Liver (tissue), 9 donors: ENCODE measurements around the gene NSDHL. TPM values are rescaled to one million over a fixed set of nuclear protein-coding genes. Genes with fewer than 3 reads are reported as not detected.

ENCODE experiments used
- DNase-seq: peaks from one replicate; pipeline ENCODE4 v3.0.0-alpha.2; 2017; ENCODE audit warnings: low spot score
- H3K27ac ChIP-seq, 2 donors: one replicate each; pipeline ENCODE4 v1.7.0; 2013; ENCODE audit warnings: inconsistent platforms in 2 of 2, low read length in 2 of 2, control low read depth in 1 of 2, low read depth in 1 of 2, mild to moderate bottlenecking in 1 of 2
- H3K27me3 ChIP-seq, 4 donors: one replicate each; pipeline versions ENCODE4 v1.6.1 to v1.7.0; 2013; ENCODE audit warnings: low read length in 3 of 4, inconsistent platforms in 1 of 4, mild to moderate bottlenecking in 1 of 4, moderate library complexity in 1 of 4; ENCODE audit not compliant: control insufficient read depth in 4 of 4, insufficient read depth in 4 of 4
- H3K36me3 ChIP-seq, 4 donors: one replicate each; pipeline versions ENCODE4 v1.6.1 to v1.7.0; 2013; ENCODE audit warnings: low read length in 3 of 4, mild to moderate bottlenecking in 3 of 4, low read depth in 1 of 4, moderate library complexity in 1 of 4; ENCODE audit not compliant: control insufficient read depth in 4 of 4, insufficient read depth in 3 of 4
- H3K4me1 ChIP-seq, 4 donors: one replicate each; pipeline versions ENCODE4 v1.6.1 to v1.7.0; 2013; ENCODE audit warnings: low read length in 3 of 4, mild to moderate bottlenecking in 3 of 4, moderate library complexity in 1 of 4; ENCODE audit not compliant: control insufficient read depth in 4 of 4, insufficient read depth in 4 of 4
- H3K4me3 ChIP-seq, 3 donors: one replicate each; pipeline versions ENCODE4 v1.6.1 to v1.7.0; 2013; ENCODE audit warnings: low read length in 3 of 3, control low read depth in 1 of 3, low read depth in 1 of 3, mild to moderate bottlenecking in 1 of 3
- H3K9ac ChIP-seq, 2 donors: one replicate each; pipeline ENCODE4 v1.7.0; 2013; ENCODE audit warnings: low read length in 2 of 2, mild to moderate bottlenecking in 2 of 2, moderate library complexity in 2 of 2, control low read depth in 1 of 2, low read depth in 1 of 2
- H3K9me3 ChIP-seq, 4 donors: one replicate each; pipeline versions ENCODE4 v1.6.1 to v1.7.0; 2013; ENCODE audit warnings: low read length in 3 of 4; ENCODE audit not compliant: control insufficient read depth in 4 of 4
- EGR1 ChIP-seq, 2 donors: IDR thresholded peaks; 2 replicates each; pipeline ENCODE4 v1.6.1; 2016 to 2018; ENCODE audit warnings: antibody characterized with exemption in 2 of 2, low read depth in 2 of 2
- FOXA1 ChIP-seq: IDR thresholded peaks from 2 replicates; pipeline ENCODE4 v1.6.1; 2016; ENCODE audit warnings: antibody characterized with exemption
- FOXA2 ChIP-seq: IDR thresholded peaks from 2 replicates; pipeline ENCODE4 v1.6.1; 2016; ENCODE audit warnings: antibody characterized with exemption
- GABPA ChIP-seq, 2 donors: IDR thresholded peaks in 1 of 2; conservative IDR thresholded peaks in 1 of 2; 2 replicates each; pipeline ENCODE4 v1.6.1; 2016; ENCODE audit warnings: antibody characterized with exemption in 2 of 2, mild to moderate bottlenecking in 1 of 2, moderate library complexity in 1 of 2
- HNF4A ChIP-seq, 2 donors: conservative IDR thresholded peaks; 2 replicates each; pipeline ENCODE4 v1.6.1; 2016; ENCODE audit warnings: antibody characterized with exemption in 2 of 2, mild to moderate bottlenecking in 2 of 2
- HNF4G ChIP-seq: IDR thresholded peaks from 2 replicates; pipeline ENCODE4 v1.6.1; 2016; ENCODE audit warnings: antibody characterized with exemption
- JUND ChIP-seq, 2 donors: IDR thresholded peaks; 2 replicates each; pipeline ENCODE4 v1.6.1; 2016; ENCODE audit warnings: antibody characterized with exemption in 2 of 2
- NR2F2 ChIP-seq: IDR thresholded peaks from 2 replicates; pipeline ENCODE4 v1.6.1; 2016; ENCODE audit warnings: antibody characterized with exemption
- RAD21 ChIP-seq, 2 donors: IDR thresholded peaks; 2 replicates each; pipeline ENCODE4 v1.6.1; 2016; ENCODE audit warnings: antibody characterized with exemption in 2 of 2, mild to moderate bottlenecking in 2 of 2
- RXRA ChIP-seq, 2 donors: IDR thresholded peaks; 2 replicates each; pipeline ENCODE4 v1.6.1; 2017 to 2018; ENCODE audit warnings: antibody characterized with exemption in 2 of 2, mild to moderate bottlenecking in 1 of 2
- SP1 ChIP-seq: IDR thresholded peaks from 2 replicates; pipeline ENCODE4 v1.6.1; 2018; ENCODE audit warnings: antibody characterized with exemption, mild to moderate bottlenecking
- TAF1 ChIP-seq: conservative IDR thresholded peaks from 2 replicates; pipeline ENCODE4 v1.6.1; 2016; ENCODE audit warnings: antibody characterized with exemption, mild to moderate bottlenecking
- YY1 ChIP-seq: IDR thresholded peaks from 2 replicates; pipeline ENCODE4 v1.6.1; 2016; ENCODE audit warnings: antibody characterized with exemption, mild to moderate bottlenecking
- WGBS: extraction: QIAGEN DNeasy Blood & Tissue Kit; methylation state at CpG from one replicate; pipeline ENCODE4 v1.1.7; 2013; 5-methylcytosine and 5-hydroxymethylcytosine counted together
- polyA plus RNA-seq, 2 donors: library from polyadenylated mRNA; stranded (reverse) in 1 of 2; unstranded in 1 of 2; fragments of 200-250 nt in 1 of 2; fragments of >200 nt in 1 of 2; fragmentation: Nextera tagmentation in 1 of 2; extraction: Ambion mirVana in 1 of 2; gene quantifications; one replicate each; pipeline versions ENCODE4 v1.2.1 to v1.2.3, GENCODE V29; 2013 to 2015
- total RNA-seq, 2 donors: library from RNA; depleted of rRNA; stranded (reverse); fragments of >200 nt; gene quantifications; one replicate each; pipeline ENCODE4 v1.2.3, GENCODE V29; 2014
- TF ChIP-seq, protein P1 (sequence below): IDR thresholded peaks from 2 replicates; pipeline ENCODE4 v1.6.1; 2016; ENCODE audit warnings: antibody characterized with exemption, mild to moderate bottlenecking
- TF ChIP-seq, protein P2 (sequence below): IDR thresholded peaks from 2 replicates; pipeline ENCODE4 v1.6.1; 2016; ENCODE audit warnings: antibody characterized with exemption
- TF ChIP-seq, protein P3 (sequence below): fragments of 150-350 bp; IDR thresholded peaks from 2 replicates; pipeline ENCODE4 v1.5.1; 2017; ENCODE audit warnings: improper control_type of control experiment, low read depth, low read length; ENCODE audit not compliant: missing input control
- TF ChIP-seq, protein P4 (sequence below): IDR thresholded peaks from 2 replicates; pipeline ENCODE4 v1.6.1; 2016; ENCODE audit warnings: antibody characterized with exemption
- TF ChIP-seq, protein P5 (sequence below): IDR thresholded peaks from 2 replicates; pipeline ENCODE4 v1.6.1; 2016; ENCODE audit warnings: antibody characterized with exemption
- donor health status: healthy.
- donor health status: healthy.
- donor health status: healthy.
- donor health status: healthy.
- donor health status: healthy.

NSDHL gene
- total and polyA plus RNA-seq, 4 donors, result 23.8 to 63.6 (median 38.6) TPM

DNA sequence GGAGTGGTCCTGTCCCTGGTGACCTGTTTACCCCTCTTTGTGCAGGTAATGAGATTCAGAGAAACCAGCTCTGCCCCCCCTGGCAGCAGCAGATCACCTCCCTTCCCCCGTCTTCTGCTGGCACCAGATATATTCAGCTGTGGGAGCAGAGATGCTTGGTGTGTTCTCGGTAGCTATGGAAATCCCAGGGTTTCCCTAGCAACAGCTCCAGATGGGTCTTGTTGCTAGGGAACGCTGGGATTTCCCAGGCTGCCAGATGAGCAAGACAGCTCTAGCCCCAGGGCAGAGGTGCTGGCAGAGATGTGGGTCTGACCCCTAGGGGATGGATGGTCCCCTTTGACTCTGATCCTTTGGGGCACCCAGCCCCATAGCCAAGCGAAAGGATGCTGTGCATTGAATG lies 20.5 kb upstream of the NSDHL start:
- no peak overlapping the region for H3K9ac ChIP-seq
- no peak overlapping the region for H3K27ac ChIP-seq
- no peaks in the 10 kb centered on the region for H3K9me3 ChIP-seq
- no peaks in the 10 kb centered on the region for H3K27me3 ChIP-seq
- H3K4me3 ChIP-seq, result no peak overlapping the region
- H3K36me3 ChIP-seq, result no peaks in the 10 kb centered on the region
- 57% methylated on average over 4 of the region's 4 CpGs for WGBS
- TF ChIP-seq EGR1 (IDR thresholded peaks at IDR 0.05; ENCODE audit: low read depth in 2 of 2) (no peak), RXRA (IDR thresholded peaks at IDR 0.05) (no peak), FOXA2 (no peak), JUND (IDR thresholded peaks at IDR 0.05) (no peak), HNF4G (no peak), FOXA1 (no peak), HNF4A (conservative IDR thresholded peaks at IDR 0.05) (no peak), TAF1 (no peak), GABPA (IDR thresholded peaks at IDR 0.05 in 1 of 2, conservative IDR thresholded peaks at IDR 0.05 in 1 of 2) (no peak)
- TF ChIP-seq, protein P1, sequence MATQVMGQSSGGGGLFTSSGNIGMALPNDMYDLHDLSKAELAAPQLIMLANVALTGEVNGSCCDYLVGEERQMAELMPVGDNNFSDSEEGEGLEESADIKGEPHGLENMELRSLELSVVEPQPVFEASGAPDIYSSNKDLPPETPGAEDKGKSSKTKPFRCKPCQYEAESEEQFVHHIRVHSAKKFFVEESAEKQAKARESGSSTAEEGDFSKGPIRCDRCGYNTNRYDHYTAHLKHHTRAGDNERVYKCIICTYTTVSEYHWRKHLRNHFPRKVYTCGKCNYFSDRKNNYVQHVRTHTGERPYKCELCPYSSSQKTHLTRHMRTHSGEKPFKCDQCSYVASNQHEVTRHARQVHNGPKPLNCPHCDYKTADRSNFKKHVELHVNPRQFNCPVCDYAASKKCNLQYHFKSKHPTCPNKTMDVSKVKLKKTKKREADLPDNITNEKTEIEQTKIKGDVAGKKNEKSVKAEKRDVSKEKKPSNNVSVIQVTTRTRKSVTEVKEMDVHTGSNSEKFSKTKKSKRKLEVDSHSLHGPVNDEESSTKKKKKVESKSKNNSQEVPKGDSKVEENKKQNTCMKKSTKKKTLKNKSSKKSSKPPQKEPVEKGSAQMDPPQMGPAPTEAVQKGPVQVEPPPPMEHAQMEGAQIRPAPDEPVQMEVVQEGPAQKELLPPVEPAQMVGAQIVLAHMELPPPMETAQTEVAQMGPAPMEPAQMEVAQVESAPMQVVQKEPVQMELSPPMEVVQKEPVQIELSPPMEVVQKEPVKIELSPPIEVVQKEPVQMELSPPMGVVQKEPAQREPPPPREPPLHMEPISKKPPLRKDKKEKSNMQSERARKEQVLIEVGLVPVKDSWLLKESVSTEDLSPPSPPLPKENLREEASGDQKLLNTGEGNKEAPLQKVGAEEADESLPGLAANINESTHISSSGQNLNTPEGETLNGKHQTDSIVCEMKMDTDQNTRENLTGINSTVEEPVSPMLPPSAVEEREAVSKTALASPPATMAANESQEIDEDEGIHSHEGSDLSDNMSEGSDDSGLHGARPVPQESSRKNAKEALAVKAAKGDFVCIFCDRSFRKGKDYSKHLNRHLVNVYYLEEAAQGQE, result no peak
- TF ChIP-seq, protein P2, sequence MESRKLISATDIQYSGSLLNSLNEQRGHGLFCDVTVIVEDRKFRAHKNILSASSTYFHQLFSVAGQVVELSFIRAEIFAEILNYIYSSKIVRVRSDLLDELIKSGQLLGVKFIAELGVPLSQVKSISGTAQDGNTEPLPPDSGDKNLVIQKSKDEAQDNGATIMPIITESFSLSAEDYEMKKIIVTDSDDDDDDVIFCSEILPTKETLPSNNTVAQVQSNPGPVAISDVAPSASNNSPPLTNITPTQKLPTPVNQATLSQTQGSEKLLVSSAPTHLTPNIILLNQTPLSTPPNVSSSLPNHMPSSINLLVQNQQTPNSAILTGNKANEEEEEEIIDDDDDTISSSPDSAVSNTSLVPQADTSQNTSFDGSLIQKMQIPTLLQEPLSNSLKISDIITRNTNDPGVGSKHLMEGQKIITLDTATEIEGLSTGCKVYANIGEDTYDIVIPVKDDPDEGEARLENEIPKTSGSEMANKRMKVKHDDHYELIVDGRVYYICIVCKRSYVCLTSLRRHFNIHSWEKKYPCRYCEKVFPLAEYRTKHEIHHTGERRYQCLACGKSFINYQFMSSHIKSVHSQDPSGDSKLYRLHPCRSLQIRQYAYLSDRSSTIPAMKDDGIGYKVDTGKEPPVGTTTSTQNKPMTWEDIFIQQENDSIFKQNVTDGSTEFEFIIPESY, result no peak
- TF ChIP-seq, protein P3, sequence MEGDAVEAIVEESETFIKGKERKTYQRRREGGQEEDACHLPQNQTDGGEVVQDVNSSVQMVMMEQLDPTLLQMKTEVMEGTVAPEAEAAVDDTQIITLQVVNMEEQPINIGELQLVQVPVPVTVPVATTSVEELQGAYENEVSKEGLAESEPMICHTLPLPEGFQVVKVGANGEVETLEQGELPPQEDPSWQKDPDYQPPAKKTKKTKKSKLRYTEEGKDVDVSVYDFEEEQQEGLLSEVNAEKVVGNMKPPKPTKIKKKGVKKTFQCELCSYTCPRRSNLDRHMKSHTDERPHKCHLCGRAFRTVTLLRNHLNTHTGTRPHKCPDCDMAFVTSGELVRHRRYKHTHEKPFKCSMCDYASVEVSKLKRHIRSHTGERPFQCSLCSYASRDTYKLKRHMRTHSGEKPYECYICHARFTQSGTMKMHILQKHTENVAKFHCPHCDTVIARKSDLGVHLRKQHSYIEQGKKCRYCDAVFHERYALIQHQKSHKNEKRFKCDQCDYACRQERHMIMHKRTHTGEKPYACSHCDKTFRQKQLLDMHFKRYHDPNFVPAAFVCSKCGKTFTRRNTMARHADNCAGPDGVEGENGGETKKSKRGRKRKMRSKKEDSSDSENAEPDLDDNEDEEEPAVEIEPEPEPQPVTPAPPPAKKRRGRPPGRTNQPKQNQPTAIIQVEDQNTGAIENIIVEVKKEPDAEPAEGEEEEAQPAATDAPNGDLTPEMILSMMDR, result no peak
- TF ChIP-seq, protein P4, sequence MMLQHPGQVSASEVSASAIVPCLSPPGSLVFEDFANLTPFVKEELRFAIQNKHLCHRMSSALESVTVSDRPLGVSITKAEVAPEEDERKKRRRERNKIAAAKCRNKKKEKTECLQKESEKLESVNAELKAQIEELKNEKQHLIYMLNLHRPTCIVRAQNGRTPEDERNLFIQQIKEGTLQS, result no peak
- TF ChIP-seq, protein P5, sequence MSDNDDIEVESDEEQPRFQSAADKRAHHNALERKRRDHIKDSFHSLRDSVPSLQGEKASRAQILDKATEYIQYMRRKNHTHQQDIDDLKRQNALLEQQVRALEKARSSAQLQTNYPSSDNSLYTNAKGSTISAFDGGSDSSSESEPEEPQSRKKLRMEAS, result no peak
- no peak for DNase-seq
- H3K4me1 ChIP-seq, result no peaks in the 10 kb centered on the region

DNA sequence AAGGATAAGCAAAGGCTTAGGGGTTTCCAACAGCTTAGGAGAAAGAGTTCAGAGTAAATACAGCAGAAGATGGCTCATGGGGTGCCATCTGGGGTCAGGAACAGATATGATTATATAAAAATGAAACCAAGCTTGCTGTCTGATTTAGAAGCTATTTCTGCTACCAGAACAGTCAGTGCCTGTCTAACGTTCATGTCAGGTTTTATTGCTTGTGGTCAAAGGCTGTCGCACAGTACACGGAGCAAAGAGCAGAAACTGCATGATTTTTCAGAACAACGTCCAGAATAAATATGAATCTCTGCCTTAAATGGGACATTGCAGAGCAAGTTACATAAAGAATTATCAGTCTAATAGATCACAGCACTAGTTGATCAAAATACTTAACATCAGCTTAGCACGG lies 17.7 kb upstream of the NSDHL start:
- H3K36me3 ChIP-seq, result no peaks in the 10 kb centered on the region
- WGBS, result 51% methylated on average over 5 of the region's 5 CpGs
- DNase-seq, result no peak
- H3K4me1 ChIP-seq, result peaks cover 0 to 5% (median 0%) of the 10 kb centered on the region in 4 donors
- no peak overlapping the region for H3K9ac ChIP-seq
- no peak overlapping the region for H3K27ac ChIP-seq
- H3K27me3 ChIP-seq, result no peaks in the 10 kb centered on the region
- no peak overlapping the region for H3K4me3 ChIP-seq
- H3K9me3 ChIP-seq, result no peaks in the 10 kb centered on the region
- no peak for TF ChIP-seq SP1
- TF ChIP-seq, protein P3, result no peak
- TF ChIP-seq GABPA (IDR thresholded peaks at IDR 0.05 in 1 of 2, conservative IDR thresholded peaks at IDR 0.05 in 1 of 2), result no peak
- TF ChIP-seq EGR1 (IDR thresholded peaks at IDR 0.05; ENCODE audit: low read depth in 2 of 2), result no peak
- no peak for TF ChIP-seq FOXA2
- no peak for TF ChIP-seq HNF4G
- no peak for TF ChIP-seq NR2F2
- TF ChIP-seq, protein P1, result no peak
- TF ChIP-seq, protein P5, result no peak
- TF ChIP-seq RAD21 (IDR thresholded peaks at IDR 0.05), result no peak
- no peak for TF ChIP-seq TAF1
- TF ChIP-seq YY1, result no peak
